DND-41 (cell line): ENCODE results near the gene THSD4.
"Not testable (repeated sequence)": the region's sequence is repeated elsewhere in the genome, so short reads cannot be mapped to it uniquely, and the experiment has no call there.

Experiments used
- ATAC-seq: fragments of 200-7000 bp; cut with Tn5 transposase; 3 replicates; pipeline ENCODE4 v1.9.1; 2021; ENCODE audit warnings: low read depth; ENCODE audit not compliant: insufficient read depth
- DNase-seq: peaks from one replicate; pipeline ENCODE4 v3.0.0-alpha.2; 2020
- H2AFZ ChIP-seq: 2 replicates; pipeline ENCODE4 v1.6.0; 2012; ENCODE audit warnings: low read depth, low read length
- H3K27ac ChIP-seq: 2 replicates; pipeline ENCODE4 v1.5.1; 2012; ENCODE audit warnings: low read length, inconsistent platforms
- H3K27me3 ChIP-seq: fragments of 200-600 bp; sonication (generic); 2 replicates; pipeline ENCODE4 v1.6.0; 2012; ENCODE audit warnings: low read length, mild to moderate bottlenecking, inconsistent platforms; ENCODE audit not compliant: insufficient read depth, poor library complexity
- H3K36me3 ChIP-seq: 2 replicates; pipeline ENCODE4 v1.5.1; 2012; ENCODE audit warnings: low read length, inconsistent platforms; ENCODE audit not compliant: insufficient read depth
- H3K4me1 ChIP-seq: 2 replicates; pipeline ENCODE4 v1.5.1; 2012; ENCODE audit warnings: mild to moderate bottlenecking, low read length; ENCODE audit not compliant: insufficient read depth
- H3K4me2 ChIP-seq: 2 replicates; pipeline ENCODE4 v1.6.0; 2012; ENCODE audit warnings: mild to moderate bottlenecking, moderate library complexity, low read length, inconsistent platforms; ENCODE audit not compliant: insufficient read depth
- H3K4me3 ChIP-seq, 2 experiments: fragments of 200-600 bp in 1 of 2; shearing (Covaris generic) in 1 of 2; 2 replicates each; pipeline ENCODE4 v1.5.1; 2012 to 2016; ENCODE audit warnings: inconsistent platforms in 2 of 2, low read length in 2 of 2, mild to moderate bottlenecking in 2 of 2, low read depth in 1 of 2, moderate library complexity in 1 of 2
- H3K79me2 ChIP-seq: 2 replicates; pipeline ENCODE4 v1.6.0; 2012; ENCODE audit warnings: low read length, inconsistent platforms; ENCODE audit not compliant: insufficient read depth
- H3K9ac ChIP-seq: 2 replicates; pipeline ENCODE4 v1.6.0; 2012; ENCODE audit warnings: low read depth, mild to moderate bottlenecking, inconsistent platforms, low read length, moderate library complexity
- H3K9me3 ChIP-seq: 2 replicates; pipeline ENCODE4 v1.5.1; 2012; ENCODE audit warnings: low read length, moderate library complexity, mild to moderate bottlenecking, inconsistent platforms; ENCODE audit not compliant: insufficient read depth, severe bottlenecking
- H4K20me1 ChIP-seq: 2 replicates; pipeline ENCODE4 v1.6.0; 2012; ENCODE audit warnings: low read length; ENCODE audit not compliant: insufficient read depth
- EZH2 ChIP-seq: IDR thresholded peaks from 3 replicates; pipeline ENCODE4 v1.6.1; 2012; ENCODE audit warnings: borderline replicate concordance, low read depth, mild to moderate bottlenecking, moderate library complexity, low read length, inconsistent platforms; ENCODE audit not compliant: severe bottlenecking
- TF ChIP-seq, protein P1 (sequence below): IDR thresholded peaks from 2 replicates; pipeline ENCODE4 v1.5.1; 2012; ENCODE audit warnings: borderline replicate concordance, low read length, moderate library complexity, mild to moderate bottlenecking; ENCODE audit not compliant: poor library complexity, severe bottlenecking; ENCODE audit errors: extremely low read depth

THSD4 gene

DNA sequence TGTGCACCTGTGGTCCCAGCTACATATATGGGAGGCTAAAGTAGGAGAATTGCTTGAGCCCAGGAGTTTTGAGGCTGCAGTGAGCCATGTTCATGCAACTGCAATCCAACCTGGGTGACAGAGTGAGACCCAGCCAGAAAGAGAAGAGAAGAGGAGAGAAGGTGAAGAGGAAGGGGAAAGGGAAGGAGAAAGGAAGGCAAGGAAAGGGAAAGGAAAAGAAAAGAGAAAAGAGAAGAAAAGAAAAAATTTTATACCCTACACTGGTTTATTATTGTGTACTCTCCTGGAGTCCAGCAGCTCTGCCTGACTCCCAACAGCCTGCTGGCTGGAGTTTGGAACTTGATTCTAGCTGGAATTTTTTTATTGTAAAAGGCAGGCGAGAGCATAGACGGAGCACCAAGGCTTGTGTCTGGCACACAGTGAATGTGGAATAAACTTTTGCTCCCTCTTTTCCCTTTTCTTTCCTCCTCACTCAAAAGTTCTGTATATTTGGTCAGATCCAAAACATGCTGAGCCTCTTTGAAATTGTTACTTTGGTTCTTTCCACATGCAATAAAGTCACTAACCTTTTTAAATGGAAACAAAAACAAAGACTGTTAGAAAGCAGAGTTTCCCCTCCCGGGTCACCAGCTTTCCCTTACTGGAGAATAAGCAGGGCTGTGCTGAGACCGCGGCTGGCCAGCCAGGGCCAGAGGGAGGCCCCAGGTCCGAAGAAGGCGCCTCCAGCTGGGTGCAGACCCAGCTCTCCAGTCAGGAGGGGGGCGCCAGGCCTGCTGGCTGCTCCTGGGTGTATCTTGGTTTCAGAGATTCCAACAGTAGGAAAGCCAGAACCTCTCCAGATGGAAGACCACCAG, 9.9 kb downstream of the THSD4 start:
- Histone ChIP-seq H3K9me3 (no peaks in the 10 kb centered on the region), H3K27me3 (no peaks in the 10 kb centered on the region), H2AFZ (no peak overlapping the region), H4K20me1 (no peaks in the 10 kb centered on the region), H3K4me1 (no peaks in the 10 kb centered on the region), H3K4me2 (no peak overlapping the region), H3K4me3 (no peak overlapping the region), H3K27ac (no peak overlapping the region), H3K36me3 (no peaks in the 10 kb centered on the region), H3K9ac (no peak overlapping the region), H3K79me2 (no peaks in the 10 kb centered on the region)
- ATAC-seq (no peak), DNase-seq (no peak)
- TF ChIP-seq, protein P1, sequence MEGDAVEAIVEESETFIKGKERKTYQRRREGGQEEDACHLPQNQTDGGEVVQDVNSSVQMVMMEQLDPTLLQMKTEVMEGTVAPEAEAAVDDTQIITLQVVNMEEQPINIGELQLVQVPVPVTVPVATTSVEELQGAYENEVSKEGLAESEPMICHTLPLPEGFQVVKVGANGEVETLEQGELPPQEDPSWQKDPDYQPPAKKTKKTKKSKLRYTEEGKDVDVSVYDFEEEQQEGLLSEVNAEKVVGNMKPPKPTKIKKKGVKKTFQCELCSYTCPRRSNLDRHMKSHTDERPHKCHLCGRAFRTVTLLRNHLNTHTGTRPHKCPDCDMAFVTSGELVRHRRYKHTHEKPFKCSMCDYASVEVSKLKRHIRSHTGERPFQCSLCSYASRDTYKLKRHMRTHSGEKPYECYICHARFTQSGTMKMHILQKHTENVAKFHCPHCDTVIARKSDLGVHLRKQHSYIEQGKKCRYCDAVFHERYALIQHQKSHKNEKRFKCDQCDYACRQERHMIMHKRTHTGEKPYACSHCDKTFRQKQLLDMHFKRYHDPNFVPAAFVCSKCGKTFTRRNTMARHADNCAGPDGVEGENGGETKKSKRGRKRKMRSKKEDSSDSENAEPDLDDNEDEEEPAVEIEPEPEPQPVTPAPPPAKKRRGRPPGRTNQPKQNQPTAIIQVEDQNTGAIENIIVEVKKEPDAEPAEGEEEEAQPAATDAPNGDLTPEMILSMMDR, result no peak
- TF ChIP-seq EZH2, result no peak

DNA sequence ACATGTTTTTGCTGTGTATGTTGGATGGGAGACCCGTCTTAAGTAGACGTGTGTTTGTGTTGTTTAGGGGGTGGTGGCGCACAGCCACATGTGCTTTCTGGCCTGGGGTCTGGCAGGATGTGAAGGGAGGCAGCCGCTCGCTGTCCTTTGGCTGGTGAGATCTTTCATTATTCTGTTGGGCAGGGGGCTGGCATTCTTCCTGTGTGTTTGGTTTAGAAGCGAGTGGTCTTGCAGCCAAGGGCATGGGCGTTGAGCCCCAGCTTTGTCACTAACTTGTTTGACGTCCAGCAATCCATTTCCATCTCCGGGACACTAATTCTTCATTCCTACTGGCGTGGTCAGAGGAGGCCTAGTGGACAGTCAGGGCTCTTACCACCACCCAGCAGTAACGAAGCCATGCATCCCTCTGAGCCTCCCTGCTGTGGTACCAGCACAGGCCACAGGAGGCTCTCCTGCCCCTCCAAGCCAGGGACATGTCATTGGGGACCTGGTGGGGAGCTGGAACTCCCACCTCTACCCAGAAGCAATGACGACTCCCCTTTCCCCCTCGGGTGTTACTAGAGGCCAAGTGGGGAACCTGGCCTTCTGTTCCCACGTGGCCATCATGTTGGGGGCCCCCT, 10.7 kb downstream of the THSD4 start:
- Histone ChIP-seq H3K27me3 (no peaks in the 10 kb centered on the region), H3K4me3 (no peak overlapping the region), H3K9ac (no peak overlapping the region), H3K27ac (no peak overlapping the region), H4K20me1 (no peaks in the 10 kb centered on the region), H2AFZ (no peak overlapping the region), H3K9me3 (no peaks in the 10 kb centered on the region), H3K4me2 (no peak overlapping the region), H3K79me2 (no peaks in the 10 kb centered on the region), H3K36me3 (no peaks in the 10 kb centered on the region), H3K4me1 (no peaks in the 10 kb centered on the region)
- ATAC-seq, result no peak; the same call in 2 of the 3 replicates
- TF ChIP-seq EZH2, result no peak
- TF ChIP-seq, protein P1, result peak; percentile 27
- DNase-seq, result no peak

DNA sequence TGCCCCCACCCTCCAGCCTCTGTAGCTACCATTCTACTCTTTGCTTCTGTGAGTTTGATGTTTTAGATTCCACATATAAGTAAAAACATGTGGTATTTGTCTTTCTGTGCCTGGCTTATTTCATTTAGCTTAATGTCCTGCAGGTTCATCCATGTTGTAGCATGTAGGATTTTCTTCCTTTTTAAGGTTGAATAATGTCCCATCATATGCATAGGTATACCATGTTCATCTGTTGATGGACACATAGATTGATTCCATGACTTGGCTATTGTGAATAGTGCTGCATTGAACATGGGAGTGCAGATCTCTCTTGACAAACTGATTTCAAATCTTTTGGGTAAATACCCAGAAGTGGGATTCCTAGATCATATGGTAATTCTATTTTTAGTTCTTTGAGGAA, 11.8 kb downstream of the THSD4 start:
- H3K27ac ChIP-seq, result no peak overlapping the region
- DNase-seq, result no peak
- no peak for ATAC-seq
- H3K4me3 ChIP-seq, result no peak overlapping the region
- H2AFZ ChIP-seq, result no peak overlapping the region
- no peaks in the 10 kb centered on the region for H3K9me3 ChIP-seq
- no peaks in the 10 kb centered on the region for H3K36me3 ChIP-seq
- H3K27me3 ChIP-seq, result no peaks in the 10 kb centered on the region
- no peak for TF ChIP-seq EZH2
- TF ChIP-seq, protein P1, result no peak
- H3K4me1 ChIP-seq, result no peaks in the 10 kb centered on the region
- H3K79me2 ChIP-seq, result no peaks in the 10 kb centered on the region
- no peak overlapping the region for H3K4me2 ChIP-seq
- no peak overlapping the region for H3K9ac ChIP-seq
- H4K20me1 ChIP-seq, result no peaks in the 10 kb centered on the region

DNA sequence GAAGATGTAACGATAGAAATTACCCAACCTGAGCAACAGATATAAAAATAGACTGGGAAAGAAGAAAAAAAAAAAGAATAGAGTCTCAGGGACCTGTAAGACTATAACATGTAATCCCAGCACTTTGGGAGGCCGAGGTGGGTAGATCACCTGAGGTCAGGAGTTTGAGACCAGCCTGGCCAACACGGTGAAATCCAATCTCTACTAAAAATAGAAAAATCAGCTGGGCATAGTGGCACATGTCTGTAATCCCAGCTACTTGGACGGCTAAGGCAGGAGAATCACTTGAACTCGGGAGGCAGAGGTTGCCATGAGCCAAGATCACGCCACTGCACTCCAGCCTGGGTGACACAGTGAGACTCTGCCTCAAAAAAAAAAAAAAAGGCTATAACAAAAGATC, 12.9 kb downstream of the THSD4 start:
- H3K4me1 ChIP-seq, H3K27ac ChIP-seq, H3K36me3 ChIP-seq, H4K20me1 ChIP-seq, H3K9ac ChIP-seq, ATAC-seq, H2AFZ ChIP-seq, H3K27me3 ChIP-seq, H3K4me2 ChIP-seq, H3K4me3 ChIP-seq, DNase-seq, H3K9me3 ChIP-seq, H3K79me2 ChIP-seq: not testable (repeated sequence)
